GM19328 (cell line): ENCODE data around the gene SERTAD1.
"Not testable (repeated sequence)": the region's sequence is repeated elsewhere in the genome, so short reads cannot be mapped to it uniquely, and the experiment has no call there.

Experiments
- ATAC-seq: cut with Tn5 transposase; IDR thresholded peaks from one replicate; pipeline ENCODE4 v1.9.1; 2021; ENCODE audit warnings: mild to moderate bottlenecking, moderate library complexity; ENCODE audit not compliant: unreplicated experiment

The SERTAD1 gene

DNA sequence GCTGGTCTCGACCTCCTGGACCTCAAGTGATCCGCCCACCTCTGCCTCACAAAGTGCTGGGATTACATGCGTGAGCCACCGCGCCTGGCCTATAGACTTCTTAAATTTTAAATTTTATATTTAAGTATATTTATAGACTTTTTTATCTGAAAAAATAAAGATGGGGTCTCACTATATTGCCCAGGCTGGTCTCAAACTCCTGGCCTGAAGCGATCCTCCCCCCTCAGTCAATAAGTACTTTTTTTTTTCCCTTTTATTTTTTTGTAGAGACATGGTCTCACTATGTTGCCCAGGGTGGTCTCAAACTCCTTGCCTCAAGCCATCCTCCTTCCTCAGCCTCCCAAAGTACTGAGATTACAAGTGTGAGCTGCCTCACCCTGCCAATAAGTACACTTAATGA lies 1.9 kb downstream of the SERTAD1 start:
- no peak for ATAC-seq

DNA sequence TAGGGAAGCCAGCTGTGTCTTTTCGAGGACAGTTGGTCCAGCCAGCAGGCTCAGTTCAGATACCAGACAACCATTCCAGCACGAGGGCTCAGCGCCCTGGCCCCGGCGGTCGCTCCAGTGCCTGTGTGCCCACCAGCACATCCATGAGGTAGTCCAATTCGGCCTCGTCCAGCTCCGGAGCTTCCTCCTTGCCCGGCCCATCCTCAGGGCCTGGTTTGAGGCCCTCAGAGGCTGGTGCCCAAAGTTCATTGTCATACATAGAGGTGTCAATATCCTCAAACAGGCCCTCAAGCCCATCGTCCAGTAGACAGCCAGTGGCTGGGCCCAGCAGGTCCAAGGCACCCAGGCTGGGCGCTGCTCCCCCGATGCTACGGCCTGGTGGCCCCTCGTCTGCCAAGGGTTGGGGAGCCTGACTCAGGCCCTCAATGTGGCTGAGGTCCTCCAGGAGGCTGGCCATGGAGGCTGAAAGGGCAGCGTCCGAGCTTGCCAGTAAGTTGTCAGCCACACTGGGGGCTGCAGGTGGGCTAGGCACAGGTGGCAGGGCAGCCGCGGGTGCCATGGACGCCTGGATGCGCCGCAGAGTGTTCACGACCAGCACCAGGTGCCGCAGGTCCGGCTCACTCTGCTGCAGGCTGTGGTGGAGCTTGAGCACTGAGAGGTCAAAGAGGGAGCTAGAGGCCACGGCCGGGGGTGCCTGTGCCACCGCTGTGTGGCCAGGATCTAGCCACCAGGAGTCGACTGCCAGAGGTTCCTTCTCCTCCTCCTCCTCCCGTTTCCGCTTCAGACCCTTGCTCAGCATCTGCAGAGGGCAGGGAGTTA lies 2.8 kb downstream of the SERTAD1 start:
- no peak for ATAC-seq

DNA sequence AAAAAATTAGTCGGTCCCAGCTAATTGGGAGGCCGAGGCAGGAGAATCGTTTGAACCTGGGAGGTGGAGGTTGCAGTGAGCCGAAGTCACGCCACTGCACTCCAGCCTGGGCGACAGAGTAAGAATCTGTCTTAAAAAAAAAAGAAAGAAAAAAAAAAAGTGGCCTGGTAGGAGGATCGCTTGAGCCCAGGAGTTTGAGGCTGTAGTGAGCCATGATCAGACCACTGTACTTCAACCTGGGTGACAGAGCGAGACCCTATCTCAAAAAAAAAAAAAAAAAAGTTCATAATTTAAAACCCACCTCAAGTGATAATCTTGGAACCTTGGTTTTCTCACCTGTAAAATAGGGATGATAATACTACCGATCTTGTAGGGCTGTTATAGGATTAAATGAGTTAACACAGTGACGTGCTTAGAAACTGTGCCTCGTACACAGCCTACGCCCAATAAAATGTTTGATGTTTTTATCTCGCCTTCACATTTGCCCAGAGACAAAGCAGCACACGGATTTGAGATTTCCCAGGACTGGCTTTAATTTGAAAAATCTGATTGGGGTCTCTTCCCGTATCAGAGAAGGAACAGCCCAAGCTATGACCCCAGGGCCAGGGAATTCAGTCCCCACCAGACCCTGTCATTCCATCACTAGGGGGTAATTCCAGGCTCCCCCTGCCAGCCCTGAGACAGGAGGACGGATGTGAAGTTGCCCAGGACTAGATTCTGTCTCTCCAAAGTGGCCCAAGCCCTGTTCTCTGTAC lies 3.6 kb downstream of the SERTAD1 start:
- no peak for ATAC-seq

DNA sequence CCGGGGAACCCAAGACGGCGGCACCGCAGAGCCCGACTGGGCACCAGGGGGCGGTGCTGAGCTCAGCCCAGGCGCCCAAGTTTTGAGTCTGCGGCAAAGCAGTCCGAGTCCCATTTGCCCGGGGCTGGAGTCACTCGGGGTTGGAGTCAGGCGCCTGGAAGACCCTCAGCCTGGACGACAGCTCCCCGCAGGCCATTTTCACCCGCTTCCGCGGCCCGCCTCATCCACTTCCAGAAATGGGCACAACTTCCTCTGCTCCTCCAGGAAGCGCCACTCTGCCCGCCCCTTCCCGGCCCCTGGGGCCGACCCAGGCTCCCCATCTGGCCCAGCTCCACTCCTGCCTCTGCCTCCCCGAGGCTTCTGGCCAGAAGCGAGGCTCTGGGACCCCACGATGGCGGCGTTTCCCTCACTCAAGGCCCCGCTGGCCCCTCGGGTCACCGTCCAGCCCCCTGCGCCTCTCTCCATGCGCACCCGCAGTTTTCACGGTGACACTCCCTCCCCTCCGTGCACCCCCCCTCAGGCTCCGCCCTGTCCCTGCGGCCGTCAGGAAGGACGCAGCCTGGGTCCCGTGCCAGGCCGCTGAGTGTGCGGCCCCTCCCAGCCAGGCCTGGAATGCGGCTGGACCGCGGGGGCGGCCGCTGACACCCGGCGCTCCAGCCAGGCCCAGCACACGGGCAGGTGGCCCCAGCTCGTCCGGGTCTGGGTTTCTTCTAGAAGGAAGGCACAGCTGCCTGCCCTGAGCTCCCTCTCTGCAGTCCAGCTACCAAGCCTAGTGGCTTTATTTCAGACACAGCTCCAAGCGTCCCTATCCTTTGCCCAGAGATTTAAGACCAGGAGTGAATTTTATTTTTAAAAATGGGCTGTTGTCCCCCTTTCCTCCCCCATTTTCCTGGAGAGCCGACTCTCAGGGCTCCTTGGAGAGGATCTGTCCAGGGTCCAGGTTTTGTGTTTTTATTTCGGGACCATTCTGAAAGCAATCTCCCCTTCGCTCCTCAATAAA lies 4.7 kb downstream of the SERTAD1 start:
- ATAC-seq: no peak

DNA sequence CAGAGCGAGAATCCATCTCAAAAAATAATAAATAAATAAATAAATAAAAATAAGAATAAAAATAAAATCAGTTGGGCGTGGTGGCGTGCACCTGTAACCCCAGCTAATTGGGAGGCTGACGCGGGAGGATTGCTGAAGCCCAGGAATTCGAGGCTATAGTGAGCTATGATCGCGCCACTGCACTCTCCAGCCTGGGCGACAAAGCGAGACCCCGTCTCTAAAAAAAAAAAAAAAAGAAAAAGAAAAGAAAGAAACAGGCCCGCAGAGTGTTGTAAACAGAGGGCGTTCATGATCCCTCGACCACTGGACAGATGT lies 5.4 kb downstream of the SERTAD1 start:
- ATAC-seq: no peak

DNA sequence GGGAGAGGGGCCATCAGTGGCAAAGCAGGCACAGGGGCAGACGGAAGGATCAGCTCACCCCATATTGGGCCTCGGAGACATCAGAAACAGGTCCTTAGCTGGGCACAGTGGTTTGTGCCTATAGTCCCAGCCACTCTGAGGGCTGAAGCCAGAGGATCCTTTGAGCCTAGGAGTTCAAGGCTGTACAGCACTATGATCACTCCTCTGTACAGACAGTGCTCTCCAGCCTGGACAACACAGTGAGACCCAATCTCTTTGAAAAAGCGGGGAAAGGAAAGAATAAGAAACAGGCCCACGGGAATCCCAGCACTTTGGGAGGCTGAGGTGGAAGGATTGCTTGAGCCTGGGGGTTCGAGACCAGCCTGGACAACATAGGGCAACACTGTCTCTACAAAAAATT lies 6.0 kb downstream of the SERTAD1 start:
- ATAC-seq: no peak

DNA sequence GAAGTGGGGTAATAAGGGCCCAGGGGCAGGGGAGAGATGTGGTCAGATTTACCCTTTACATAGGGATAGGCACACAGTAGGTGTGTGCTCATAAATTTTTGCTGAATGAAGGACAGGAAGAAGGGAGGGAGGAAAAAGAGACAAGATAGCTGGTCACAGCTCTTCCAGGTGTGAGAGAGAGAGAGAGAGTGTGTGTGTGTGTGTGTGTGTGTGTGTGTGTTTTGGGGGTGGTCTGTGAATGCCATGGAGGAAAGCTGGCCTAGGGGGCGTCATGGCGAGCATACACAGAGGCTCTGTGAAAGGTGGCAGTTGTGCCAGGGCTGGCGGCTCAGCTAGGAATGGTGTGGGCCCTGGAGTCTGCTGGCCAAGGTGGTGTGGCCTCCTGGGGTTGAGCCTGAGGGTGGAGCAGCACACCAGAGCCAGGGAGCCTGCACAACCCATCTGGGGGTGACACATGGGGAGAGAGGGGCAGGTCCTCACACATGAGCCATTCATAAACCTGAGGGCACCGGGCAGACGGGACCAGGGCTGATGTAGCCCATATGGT lies 6.7 kb downstream of the SERTAD1 start:
- no peak for ATAC-seq

DNA sequence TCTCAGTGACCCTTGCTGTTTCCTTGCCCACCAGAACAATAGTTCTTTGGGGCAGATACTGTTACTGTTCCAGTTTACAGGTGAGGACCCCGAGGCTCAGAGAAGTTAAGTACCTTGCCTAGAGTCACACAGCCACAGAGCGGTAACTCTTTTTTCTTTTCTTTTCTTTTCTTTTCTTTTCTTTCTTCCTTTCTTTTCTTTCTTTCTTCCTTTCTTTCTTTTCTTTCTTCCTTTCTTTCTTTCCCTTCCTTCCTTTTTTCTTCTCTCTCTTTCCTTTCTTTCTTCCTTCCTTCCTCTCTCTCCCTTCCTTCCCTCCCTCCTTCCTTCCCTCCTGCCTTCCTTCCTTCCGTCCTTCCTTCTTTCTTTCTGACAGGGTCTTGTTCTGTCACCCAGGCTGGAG lies 7.8 kb downstream of the SERTAD1 start:
- ATAC-seq: no peak

DNA sequence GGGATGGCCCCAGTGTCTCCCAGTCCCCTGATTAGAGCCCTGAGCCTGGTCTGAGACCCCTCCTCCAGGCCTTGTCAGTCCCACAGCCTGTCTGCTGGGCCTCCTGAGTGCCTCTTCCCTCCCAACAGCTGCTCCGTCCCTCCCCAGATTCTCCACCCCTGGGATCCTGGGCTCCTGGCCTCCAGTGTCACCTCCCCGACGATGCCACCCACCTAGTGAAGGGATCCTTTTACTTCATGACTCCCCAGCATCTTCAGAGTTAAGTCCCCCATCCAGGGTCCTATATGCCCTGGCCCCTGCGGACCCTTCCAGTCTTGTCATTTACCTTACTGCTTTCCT lies 8.2 kb downstream of the SERTAD1 start:
- ATAC-seq: no peak

DNA sequence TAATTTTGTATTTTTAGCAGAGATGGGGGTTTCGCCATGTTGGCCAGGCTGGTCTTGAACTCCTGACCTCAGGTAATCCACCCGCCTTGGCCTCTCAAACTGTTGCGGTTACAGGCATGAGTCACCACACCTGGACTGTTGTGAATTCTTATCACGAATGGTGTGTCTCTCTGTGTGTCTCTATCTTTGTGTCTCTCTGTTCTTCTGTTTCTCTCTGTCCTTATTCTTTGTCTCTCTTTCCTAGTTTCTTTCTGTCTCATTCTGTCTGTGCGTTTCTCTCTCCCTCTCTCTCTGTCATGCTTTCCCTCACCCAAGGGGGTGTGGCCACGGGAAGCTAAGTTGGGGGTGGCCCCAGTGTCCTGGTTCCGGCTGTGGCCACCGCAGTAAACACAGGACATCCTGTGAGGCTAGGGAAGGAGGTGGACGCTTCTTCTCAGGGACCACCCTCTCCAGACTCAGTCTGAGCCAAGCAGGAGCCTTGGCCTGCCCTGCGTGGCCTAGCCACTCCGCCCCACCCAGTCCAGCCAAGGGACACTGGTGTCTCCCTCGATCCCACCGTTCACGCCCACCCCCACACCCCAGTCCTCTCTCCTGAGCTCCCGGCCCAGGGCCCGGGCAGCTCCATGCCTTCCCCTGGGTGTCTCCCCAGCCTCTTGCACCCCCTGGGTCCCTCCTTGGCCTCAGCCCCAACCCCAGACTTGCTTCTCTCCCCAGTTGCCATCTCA lies 8.7 kb downstream of the SERTAD1 start:
- no peak for ATAC-seq

DNA sequence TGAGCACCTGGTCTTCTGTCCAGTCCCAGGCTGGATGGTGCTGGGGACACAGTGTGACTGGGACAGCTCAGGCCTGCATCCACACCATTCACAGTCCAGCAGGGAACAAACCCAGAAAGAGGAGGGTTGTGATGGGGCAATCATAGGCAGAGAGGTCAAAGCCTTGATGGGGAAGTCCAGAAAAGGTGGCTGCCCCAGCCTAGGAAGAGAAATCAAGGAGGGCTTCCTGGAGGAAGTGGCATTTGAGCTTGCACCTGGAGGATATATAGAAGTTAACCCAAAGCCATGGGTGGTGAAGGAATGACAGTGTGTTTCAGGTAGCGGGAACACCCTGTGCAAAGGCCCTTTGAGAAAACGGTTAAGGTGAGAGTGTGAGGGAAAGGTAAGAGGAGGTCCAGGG lies 10.0 kb downstream of the SERTAD1 start:
- ATAC-seq: no peak

DNA sequence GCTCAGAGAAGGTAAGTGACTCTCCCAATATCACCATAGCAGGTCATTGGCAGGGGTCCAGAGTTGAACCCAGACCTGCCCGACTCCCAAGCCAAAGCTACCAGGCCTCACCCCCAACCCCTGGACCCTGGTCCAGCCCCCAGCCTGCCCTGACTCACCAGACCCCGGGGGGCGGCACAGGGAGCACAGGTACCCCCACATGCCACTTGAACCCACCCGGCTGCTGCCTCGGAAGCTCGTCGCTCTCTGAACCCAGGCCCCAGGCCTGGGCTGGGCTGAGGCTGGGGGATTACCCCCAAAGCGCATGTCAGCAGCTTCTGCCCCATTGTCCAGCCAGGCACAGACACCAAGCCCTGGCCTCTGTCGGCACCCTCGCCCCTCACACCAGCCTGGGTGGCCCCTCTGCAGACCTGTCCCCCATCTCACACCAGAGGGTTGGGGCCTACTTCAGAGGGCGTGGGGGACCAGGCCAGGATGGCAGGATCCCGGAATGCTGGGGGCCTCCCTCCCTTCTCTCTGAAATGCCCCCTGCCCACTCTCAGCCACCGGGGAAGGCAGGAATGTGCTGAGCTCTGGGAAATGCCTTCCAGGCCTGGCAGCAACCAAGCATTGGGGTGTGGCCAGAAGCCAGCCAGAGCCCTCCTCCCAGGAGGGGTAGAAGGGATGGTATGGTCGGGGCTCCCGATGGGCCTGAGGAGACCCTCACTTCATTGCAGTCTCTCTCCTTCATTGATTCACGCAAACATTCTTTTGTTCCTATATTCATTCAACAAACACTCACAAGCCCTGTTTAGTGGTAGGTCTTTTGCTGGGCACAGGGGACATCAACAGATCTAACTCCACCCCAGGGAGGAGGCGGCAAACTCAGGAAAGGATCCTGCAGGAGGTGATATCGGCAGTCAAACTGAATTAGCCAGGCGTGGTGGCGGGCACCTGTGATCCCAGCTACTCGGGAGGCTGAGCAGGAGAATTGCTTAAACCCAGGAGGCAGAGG lies 11.0 kb downstream of the SERTAD1 start:
- ATAC-seq: no peak

DNA sequence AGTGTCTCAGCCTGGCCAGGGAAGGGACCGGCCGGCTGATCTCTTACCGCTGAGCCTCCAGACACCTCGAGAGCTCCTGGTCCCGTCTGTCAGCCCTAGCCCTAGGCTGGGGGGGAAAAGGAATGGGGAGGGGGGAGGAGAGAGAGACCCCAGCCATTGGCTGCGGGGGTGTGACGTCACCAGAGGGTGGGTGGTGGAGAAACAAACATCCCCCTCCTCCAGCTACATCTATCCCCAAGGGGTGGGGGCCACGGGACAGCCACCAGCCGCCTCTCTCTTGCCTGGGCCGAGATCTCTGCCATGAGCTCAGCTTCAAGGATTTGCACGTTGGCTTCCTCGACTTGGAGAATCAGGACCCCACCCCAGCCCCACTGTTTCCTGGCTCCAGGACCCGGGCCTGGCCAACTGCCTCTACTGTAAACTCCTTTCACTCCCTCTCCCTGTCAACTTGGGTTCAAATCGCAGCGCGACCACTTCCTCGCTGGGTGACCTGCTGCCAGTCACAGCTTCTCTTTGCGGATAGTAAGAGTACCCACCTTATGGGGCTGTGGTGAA lies 12.4 kb downstream of the SERTAD1 start, which contains the start of gene PRX:
TSS of gene PRX (minus strand) at position 88 of the 555 bp plus-strand sequence. CDS start 5,446 bp downstream, outside the sequence.
- ATAC-seq: no peak

DNA sequence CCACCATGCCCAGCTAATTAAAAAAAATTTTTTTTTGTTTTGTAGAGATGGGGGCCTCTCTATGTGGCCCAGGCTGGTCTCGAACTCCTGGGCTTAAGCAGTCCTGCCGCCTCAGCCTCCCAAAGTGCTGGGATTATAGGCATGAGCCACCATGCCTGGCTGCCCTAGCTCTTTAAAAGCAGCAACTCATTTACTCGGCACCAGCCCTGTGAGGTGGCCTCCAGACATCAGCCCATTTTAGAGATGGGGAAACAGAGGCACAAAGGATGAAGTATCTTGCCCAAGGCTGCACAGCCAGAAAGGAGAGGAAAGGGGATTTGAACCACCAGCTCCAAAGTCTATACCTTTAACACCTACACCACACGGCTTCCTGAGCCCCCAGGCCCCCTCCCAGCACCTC lies 12.9 kb downstream of the SERTAD1 start:
- no peak for ATAC-seq

DNA sequence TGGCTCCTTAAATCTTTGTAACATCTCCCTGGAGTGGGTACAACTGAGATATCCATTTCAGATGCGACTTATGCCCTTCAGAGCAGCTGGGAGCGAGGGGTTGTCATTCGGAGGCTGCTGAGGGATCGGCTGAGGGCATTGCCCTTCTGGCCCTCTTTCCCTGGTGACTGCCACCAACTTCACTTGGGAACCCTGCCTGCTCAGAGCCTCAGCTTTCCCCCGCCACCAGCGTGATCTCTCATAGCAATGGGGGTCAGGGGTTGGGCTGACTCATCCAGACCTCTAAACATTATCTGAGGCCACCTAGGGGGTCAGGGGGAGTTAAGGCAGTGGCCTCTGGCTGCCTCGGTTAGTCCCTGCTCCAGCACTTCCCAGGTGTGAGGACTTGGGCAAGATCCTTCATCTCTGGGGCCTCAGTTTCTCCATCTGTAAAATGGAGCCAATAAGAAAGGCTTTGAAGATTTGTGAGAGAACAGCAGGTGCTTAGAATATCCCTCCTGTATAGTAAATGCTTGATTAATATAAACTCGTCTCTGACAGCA lies 13.8 kb downstream of the SERTAD1 start:
- no peak for ATAC-seq

DNA sequence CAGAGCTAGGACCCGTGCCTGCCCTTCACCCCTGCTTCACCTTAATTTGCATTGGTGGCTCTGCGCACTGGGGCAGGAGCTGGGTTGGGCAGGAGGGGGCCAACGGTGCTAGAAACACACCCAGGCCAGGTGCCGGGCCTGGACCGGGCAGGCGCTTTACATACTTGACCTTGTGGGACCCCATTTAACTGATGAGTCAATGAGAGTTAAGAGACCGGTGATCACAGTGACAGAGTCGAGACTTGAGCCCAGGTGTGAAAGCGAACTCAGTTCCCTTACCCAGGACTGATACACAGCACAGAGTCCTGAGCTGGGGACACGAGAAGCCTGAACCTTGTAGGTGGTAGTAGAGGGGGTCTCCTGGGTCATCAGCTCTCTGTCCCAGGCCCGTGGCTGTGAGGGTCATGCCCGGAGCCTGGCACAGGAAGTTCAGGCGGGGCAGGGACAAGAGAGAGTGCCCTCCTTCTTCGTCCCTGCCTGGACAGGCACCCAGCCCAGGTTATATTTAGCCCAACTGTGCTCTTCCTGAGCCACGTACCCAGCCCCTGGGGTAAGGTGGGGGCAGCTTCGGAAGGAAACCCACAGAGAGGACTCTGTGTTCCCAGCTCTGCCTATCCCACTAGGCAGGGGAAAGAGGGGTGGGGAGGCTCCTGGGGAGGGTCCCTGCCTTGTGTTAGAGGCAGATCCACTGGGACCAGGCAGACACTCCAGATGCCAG lies 14.5 kb downstream of the SERTAD1 start:
- no peak for ATAC-seq

DNA sequence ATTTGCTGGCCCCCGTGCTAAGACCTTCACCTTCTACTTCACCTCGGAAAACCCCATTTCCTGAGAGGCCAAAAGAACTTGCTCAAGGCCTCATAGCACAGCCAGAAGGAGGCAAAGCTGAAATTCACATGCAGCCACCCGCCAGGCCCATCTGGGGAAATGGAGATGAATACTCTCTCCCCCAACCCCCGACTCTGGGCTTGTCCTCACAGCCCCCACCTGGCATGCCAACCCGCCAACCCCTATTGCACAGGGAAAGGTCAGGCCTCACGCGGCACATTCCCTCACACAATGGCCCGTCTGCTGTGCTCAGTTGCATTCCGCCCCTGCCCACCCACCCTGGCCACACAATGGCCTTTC lies 15.8 kb downstream of the SERTAD1 start:
- ATAC-seq: no peak

DNA sequence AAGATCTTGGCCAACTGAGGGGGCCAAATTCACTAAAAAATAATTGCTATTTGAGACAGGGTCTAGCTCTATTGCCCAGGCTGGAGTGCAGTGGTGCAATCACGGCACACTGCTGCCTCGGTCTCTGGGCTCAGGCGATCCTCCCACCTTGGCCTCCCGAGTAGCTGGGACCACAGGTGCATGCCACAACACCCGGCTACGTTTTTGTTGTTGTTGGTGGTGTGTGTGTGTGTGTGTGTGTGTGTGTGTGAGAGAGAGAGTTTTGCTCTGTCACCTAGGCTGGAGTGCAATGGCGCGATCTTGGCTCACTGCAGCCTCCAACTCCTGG lies 17.2 kb downstream of the SERTAD1 start:
- not testable (repeated sequence) for ATAC-seq
